ENCODE data around the gene PSENEN.

The PSENEN gene

DNA sequence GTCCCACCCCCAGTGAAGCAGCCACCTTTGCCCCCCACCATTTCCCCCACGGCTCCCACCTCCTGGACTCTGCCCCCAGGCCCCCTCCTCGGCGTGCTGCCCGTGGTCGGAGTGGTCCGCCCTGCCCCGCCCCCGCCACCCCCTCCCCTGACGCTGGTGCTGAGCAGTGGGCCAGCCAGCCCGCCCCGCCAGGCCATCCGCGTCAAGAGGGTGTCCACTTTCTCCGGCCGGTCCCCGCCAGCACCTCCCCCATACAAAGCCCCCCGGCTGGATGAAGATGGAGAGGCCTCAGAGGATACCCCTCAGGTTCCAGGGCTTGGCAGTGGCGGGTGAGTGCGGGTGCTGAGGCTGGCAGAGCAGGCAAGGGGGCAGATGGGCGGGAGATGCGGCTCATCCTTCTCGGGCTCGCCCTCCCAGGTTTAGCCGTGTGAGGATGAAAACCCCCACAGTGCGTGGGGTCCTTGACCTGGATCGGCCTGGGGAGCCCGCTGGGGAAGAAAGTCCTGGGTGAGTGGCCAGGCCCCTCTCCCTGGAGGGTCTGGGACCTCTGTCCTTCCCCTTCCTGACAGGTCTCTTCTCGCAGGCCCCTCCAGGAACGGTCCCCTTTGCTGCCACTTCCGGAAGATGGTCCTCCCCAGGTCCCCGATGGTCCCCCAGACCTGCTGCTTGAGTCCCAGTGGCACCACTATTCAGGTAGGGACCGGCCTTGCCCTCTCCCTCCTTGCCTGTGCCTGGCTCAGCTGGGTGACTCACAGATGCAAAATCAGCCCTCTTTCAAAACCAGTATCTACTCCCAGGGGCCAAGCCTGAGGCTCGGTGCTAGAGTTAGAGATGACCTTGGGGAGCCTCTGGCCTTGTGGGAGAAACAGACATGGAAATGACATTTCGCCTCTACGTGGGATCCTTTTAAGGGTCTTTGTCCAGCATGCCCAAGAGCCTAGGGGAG is 12.0 kb upstream of the PSENEN start:
- DNase-seq (ENCODE audit: low read depth) = no peak

DNA sequence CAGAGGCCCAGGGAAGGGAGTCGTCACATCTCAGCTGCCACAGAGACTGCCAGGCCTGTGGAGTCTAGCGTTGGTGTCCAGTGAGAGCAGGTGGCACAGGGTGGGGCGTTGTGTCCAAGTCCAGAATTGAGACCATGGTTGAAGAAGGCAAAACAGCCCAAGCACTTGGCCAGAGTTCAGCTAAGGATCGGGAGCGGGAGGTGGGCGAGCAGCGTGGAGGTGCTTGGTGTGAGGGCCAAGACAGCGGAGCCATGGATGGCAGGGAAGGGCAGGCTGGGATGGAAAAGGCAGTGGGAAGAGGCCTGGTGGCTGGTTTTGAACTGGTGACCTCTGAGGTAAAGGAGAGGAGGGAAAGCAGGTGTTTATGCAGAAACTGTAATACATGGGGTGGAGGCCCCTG is 11.2 kb upstream of the PSENEN start:
- no peak for DNase-seq (ENCODE audit: low read depth)

DNA sequence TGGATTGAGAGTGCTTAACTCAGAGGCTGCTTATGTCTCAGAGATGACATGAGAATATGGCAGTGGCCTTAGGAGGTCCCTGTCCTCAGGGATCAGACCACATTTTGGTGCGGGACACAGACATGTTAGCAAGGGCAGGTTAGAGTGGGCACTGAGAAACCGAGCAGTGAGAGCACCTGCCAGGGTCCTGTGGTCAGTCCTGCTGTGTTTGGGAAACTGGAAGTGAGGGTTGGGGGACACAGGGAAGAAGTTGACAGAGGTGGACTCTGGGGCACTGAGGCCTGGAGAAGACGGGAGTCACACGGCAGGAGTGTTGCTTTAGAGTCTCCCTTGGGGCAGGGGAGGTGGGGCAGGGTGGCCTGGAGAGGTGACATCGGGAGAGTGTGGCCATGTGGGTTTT is 10.6 kb upstream of the PSENEN start:
- no peak for DNase-seq (ENCODE audit: low read depth)

DNA sequence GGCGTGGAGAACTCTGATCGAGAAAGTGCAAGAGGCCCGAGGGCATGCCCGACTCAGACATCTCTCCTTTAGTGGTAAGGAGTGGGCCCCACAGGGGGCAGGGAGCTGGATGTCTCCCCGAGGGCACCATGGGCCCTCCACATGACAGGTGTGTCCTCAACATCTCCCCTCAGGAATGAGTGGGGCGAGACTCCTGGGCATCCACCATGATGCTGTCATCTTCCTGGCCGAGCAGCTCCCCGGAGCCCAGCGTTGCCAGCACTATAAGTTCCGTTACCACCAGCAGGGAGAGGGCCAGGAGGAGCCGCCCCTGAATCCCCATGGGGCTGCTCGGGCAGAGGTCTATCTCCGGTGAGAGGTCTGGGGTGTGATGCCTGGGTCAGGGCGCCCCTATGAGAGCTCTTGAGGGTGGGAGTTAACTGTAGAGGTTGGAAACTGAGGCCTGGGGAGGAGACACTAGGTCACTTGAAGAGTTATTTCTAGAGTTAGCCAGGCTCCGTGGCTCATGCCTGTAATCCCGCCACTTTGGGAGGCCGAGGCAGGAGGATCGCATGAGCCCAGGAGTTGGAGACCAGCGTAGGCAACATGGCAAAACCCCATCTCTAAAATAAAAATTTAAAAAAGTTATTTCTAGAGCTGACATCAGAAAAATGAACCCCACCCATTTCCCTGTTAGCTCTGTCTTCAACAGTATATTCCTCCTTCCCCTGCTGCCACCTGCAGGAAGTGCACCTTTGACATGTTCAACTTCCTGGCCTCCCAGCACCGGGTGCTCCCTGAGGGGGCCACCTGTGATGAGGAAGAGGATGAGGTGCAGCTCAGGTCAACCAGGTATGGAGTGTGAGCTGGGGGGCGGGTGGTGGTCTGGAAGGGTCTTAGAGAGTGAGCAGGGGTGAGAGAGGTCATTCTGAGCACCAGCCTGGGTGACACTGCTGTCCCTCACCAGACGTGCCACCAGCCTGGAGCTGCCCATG is 8.3 kb upstream of the PSENEN start:
- no peak for DNase-seq (ENCODE audit: low read depth)

DNA sequence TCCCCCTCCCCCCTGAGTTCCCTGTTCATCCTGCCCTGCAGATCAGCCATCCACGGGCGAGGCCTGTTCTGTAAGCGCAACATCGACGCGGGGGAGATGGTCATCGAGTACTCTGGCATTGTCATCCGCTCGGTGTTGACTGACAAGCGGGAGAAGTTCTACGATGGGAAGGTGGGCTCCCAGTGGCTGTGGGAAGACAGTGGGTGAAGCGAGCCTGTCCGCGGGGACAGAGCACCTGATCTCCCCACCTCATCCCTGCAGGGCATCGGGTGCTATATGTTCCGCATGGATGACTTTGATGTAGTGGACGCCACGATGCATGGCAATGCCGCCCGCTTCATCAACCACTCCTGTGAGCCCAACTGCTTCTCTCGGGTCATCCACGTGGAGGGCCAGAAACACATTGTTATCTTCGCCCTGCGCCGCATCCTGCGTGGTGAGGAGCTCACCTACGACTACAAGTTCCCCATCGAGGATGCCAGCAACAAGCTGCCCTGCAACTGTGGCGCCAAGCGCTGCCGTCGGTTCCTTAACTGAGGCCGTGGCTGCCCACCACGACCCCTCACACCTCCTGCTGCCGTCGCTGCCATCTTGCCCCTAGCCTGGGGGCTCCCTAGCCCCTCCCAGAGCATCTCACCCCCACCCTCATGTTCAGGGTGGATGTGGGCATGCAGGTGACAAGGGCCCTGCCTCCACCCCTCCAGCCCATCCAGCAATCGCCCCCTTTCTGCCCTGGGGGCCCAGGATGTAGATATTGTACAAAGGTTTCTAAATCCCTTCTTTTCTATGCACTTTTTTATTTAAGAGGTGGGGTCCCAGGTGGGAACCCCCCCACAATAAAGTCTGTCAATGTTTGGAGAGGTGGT is 7.2 kb upstream of the PSENEN start:
- no peak for DNase-seq (ENCODE audit: low read depth)

DNA sequence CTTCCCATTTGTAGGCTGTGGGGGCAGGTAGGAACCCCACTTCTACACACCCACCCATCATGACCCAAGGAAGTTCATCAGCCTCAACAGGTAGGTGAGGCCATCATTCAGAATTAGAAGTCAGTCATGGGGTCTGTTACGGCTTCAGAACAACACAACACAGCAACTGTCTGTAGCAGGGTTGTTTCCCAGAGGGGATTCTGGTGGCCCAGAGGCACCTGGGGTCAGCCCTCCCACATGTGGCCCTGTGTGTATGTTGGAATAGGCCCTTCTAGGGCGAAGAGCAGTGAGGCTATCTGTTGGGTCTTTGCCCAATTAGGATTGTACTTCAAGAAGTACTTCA is 6.6 kb upstream of the PSENEN start:
- no peak for DNase-seq (ENCODE audit: low read depth)

DNA sequence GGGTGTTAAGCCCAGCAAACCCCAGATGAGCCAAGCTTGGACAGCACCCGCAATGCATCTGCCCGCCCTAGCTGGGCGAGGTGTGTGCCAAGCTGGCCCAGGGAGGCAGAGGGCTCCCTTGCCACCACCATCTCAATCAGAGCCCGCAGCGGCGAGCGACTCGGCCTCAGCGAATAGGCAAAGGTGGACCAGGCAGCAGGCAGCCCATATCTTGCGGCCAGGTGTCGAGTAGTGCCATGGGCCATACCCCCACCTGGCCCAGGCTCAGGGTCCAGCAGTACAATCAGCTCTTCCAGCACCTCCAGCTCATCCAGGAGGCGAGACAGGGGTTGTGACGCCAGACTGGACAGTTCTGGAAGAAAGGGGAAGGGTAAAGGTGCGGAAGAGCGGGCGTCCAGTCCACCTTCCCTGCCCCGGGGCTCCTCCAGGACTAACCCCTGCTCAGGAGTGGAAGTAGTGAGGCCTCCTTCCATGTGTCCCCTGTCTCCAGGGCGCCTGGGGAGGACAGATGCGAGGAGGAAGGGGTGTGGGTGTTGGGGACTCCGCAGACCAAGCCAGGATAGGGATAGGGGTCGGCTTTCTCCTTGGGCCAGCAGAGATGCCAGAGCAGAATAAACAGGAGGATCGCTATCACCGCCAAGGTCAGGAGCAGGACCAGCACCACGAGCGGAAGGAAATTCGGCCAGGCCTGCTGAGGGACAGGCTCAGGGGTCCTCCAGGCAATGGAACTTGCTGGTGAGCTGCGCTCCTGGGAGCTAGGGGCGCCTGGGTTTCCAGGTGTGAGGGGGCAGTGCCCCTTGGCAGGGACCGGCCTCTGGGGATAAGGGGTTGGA is 6.0 kb upstream of the PSENEN start:
- DNase-seq (ENCODE audit: low read depth) = no peak

DNA sequence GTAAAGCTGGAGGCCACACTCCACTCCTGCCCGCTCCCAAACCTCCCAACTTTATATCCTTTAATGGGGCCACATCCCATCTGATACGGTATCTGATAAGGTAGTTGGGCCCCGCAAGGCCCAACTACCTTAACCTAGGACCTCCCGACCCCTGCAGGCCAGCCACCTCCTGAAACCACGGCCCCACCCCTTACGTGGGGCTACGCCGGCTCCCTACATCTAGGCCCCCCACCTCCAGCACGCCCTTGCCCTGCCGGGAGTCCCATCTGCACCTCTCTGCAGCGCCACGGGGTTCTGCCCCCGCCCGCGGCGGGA is 5.4 kb upstream of the PSENEN start:
- no peak for DNase-seq (ENCODE audit: low read depth)

DNA sequence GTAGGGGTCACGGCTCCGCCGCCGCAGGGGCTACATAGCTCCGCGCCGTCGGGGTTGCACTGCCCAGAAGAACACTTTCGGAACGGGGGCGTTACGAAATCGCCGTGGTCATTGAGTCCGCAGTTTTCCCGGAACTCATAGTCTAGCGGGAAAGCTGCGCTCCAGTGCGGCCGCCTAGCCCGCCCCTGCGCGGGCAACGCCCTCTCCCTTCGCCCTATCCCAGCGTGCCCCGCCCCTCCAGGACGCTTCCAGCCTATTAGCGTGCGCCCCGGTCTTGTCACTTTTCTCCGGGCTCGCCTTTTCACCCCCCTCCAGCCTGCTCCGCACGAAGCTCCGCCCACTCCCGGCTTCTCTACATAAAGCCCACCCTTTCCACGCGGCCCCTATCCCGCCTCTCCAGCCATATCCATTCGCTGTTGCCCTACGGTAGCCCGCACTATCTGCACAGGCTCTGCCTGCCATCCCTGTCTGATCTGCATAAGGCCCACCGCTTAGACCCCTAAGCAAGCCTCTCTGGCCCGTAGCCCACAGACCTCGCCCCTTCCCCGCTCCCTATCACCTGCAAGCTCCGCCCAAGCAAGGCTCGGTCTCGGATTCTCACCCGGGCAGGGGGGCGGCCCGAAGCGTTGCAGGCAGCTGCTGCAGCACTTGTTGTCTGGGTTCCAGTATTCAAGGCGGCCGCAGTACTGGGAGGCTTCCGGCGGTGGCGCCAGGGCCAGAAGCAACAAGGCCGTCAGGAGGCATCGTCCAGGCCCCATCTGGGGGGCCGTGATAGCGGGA is 4.8 kb upstream of the PSENEN start:
- peak; percentile 94 for DNase-seq (ENCODE audit: low read depth)

DNA sequence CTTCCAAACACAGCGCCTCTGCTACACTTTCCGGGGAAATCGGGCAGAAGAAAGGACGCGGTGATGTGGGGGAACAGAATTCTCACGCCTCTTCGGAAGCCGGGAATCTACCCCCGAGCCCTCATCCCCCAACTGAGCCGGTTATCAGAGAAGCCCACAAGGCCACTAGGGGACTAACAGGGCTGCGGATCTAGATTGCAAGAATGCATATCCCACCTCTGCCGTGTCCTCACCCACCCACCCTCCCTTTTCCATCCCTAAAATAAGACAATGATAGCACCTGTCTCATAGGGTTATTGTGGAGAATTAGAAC is 4.3 kb upstream of the PSENEN start:
- no peak for DNase-seq (ENCODE audit: low read depth)

DNA sequence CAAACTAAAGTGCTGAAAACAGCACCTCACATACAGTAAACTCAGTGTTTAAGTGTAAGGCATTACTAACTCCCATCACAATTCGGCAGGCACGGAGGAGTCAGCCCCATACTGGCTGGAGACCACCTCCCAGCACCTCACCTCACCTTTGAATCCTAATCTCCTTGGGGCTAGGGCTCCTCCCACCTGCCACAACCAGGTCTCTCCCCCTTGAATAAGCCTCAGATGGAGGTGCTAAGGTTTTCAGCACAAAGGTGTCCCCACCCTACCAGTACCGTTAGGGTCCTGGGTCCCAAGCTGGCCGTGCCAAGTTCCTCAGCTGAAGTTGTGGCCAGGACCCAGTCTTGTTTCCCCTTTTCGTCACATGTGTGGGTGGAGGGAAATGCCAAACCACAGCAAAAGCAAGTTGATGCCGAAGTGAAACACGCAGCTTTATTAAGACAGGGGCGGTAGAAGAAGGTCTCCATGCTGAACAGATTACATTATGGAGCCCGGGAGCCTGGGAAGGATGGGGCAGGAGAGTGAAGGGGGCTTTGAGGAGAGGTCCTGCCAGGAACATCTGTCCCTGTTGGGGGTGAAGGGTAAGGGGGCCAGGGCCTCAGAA is 3.2 kb upstream of the PSENEN start, which contains the start of gene IGFLR1:
Gene IGFLR1 (minus strand): TSS at position 332 of the 604 bp plus-strand sequence. CDS start 1,272 bp downstream, outside the sequence.
- peak; percentile 64 for DNase-seq (ENCODE audit: low read depth)

DNA sequence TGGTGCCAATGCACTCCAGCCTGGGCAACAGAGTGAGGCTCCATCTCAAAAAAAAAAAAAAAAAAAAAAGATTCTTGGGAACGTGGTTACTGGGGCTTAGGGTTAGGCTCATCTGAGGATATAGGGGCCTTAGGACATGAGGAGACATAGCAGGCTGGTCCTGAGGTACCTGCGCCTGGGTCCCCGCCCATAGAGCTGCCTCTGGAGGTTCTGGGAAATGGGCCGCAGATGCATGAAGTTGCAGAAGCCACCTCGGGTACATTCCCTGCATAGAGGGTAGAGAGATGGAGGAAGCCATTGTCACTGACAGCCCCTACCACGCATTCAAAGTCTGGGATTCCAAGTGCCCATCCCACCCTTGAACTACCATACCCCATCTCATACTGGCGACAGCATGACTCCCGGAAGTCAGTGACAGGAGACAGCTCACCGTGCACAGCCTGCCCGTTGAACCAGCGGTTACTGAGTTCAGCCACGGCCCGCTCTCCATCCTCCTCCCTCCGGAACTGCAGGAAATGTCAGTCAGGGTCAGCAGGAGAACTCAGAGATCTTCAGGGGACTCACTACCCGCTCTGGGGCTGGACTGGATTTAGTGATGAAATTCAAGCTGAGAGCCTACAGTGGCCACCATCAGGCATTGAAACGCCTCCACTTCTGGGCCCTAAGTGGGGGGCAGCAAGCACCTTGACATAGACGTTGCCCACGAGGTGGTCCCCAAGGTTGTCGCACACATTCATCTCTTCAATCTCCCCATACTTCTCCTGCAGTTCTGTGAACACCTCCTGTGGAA is 1.6 kb upstream of the PSENEN start:
- DNase-seq (ENCODE audit: low read depth) = no peak

DNA sequence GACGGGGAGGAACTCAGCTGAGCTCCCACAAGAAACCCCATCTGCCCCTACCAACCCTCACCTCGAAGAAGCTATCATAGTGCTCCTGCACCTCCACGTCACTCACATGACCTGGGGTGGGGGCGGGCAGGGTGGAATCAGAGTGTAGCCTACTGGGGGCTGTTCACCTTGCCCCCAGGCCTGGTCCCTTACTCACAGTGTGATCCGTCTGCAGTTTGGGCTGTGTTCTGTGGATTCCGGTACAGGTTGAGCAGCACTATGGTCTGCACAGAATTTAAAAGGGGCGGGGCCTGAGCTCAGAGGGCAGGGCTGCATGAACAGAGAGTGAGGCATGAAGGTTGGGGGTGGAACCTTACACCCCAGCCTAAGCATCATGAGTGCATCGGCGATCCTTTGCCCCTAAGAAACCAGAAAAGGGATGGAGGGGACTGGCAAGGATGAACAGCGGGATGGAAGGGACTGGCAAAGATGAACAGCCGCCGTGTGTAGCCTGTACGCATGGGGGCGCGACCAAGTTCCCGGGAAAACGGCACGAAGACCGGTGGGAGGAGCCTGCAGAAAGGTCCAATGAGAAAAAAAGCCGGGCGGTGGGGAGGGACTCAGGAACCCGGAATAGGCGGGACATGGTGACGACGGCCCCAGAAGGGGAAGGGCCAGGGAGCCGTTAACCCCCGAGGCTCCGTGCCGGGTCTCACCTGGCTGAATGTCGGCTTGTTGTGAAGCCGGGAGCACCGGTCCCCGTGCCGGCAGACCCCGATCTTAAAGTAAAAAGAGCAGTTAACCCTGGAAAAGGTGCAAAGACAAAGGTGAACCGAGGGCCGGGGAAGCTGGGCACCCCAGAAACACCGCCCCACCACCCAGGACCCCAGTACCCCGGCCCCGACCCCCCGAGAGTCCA is 772 bp upstream of the PSENEN start:
- peak; percentile 87 for DNase-seq (ENCODE audit: low read depth)

DNA sequence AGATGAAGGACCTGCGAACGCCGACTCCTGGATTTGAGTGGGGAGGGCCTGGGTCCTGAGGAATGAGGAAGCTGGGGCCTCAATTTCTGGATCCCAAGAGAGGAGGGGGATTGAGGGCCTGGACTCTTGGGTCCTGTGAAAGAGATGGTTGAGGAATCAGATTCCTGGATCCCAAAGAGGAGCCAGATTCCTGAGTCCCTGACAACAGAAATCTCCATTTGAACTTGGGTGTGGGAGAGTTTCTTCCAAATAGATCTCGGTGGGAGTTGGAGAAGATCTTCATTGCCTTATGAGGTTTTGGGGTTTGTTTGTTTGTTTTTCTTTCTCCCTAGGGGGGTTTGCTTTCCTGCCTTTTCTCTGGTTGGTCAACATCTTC is 624 bp downstream of the PSENEN start:
- DNase-seq (ENCODE audit: low read depth) = no peak

DNA sequence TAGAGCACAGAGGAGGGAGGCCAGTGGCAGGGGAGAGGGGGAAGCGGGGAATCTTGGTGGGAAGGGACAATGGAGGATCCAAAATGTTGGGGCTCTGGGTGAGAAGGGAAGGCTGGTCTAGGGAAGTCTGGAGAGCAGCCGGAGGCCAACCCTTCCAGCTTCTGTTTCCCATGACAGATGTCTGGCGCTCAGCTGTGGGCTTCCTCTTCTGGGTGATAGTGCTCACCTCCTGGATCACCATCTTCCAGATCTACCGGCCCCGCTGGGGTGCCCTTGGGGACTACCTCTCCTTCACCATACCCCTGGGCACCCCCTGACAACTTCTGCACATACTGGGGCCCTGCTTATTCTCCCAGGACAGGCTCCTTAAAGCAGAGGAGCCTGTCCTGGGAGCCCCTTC is 1.1 kb downstream of the PSENEN start:
- DNase-seq (ENCODE audit: low read depth) = no peak

DNA sequence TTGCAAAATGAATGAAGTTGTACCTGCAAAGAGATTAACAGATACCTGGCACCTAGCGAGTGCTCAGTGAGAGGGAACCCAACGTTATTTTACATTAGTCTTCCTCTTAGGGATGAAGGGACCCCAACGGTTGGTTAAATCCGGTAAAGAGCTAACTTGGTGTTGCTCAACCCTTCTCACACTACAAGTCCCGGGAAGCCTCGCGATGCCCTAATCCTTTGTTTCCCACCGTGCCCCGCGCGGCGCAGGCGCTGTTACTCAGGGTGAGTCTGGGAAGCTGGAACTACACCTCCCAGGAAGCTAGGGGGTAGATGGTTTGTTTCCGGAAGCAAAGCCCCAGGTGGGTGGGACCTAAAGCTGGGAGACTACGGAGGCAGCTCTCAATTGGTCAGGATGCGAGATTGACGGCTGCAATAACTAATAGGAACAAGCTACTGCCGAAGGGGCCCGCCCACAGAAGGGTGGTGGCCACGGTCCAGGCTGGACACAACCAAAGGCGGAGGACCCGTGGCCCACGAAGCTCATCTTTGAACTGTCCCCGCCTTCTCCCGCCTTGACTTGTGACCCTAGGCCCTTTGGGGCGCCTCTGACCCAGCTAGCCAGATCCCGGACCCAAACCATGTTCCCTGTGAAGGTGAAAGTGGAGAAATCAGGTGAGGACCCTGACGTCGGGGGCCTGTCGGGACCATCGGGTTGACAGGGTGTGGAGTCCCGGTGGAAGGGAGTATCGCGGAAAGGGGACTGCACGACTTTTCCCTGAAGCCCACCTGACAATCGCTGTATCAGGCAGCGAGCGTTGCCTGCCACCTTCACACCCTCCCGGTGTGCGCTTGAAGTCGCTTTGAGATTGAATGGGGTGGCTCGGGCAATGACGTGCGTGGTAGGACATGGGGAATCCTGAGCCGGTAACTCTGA is 2.9 kb downstream of the PSENEN start, which contains the start of gene LIN37:
Gene LIN37 (plus strand): TSS at position 471 of the 915 bp plus-strand sequence. CDS start 149 bp downstream, at position 620.
- DNase-seq (ENCODE audit: low read depth) = peak; percentile 97

DNA sequence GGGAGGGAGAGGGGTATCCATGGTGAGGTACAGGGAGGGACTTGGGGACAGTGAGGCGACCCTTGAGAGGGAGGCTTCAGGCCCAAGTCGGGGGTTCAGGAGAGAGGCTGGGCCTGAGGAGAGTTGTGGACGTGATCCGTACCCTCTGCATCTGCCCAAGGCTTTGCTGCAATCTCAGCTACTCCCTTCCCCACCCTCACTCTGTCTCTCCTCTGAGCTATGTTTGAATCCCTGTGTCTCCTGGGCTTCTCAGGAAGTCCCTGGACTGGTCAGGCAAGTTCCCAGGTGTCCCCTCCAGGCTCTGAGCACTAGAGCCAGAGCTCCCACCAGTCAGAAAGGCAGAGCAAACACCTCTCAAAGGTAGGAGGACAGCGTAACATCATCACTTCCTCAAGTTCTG is 4.7 kb downstream of the PSENEN start:
- no peak for DNase-seq (ENCODE audit: low read depth)
